IMR-90 (cell line): ENCODE data around the gene GCLC. TPM values are rescaled to one million over a fixed set of nuclear protein-coding genes. Genes with fewer than 3 reads are reported as not detected.
A peak's percentile ranks its signal among the peaks of the same experiment; 100 is the strongest.

Experiments
- ATAC-seq: fragments of 200-7000 bp; cut with Tn5 transposase; 2 replicates; pipeline ENCODE4 v1.9.1; 2020; ENCODE audit warnings: low read depth, mild to moderate bottlenecking, moderate library complexity
- BruUV-seq: library from RNA; stranded (reverse); fragments of 400-500 nt; replicated peaks from 2 replicates; lab custom pipeline; 2021; lab: Mats Ljungman, UMichigan
- CTCF ChIA-PET: fragments of 300-600 bp; formaldehyde crosslinking; extraction: SDS; loops from one replicate; lab custom pipeline; 2021; ENCODE audit warnings: antibody characterized with exemption; lab: Yijun Ruan, JAX
- POLR2A ChIA-PET: fragments of 300-600 bp; sonication (Branson Sonifier 250); formaldehyde crosslinking; loops from one replicate; lab custom pipeline; 2022; ENCODE audit warnings: antibody characterized with exemption; ENCODE audit not compliant: unreplicated experiment; lab: Charles Lee
- DNase-seq: peaks from one replicate; pipeline ENCODE4 v3.0.0; 2013
- H2AFZ ChIP-seq: replicated peaks from 2 replicates; pipeline ENCODE3; 2013; ENCODE audit warnings: low read length, mild to moderate bottlenecking; ENCODE audit not compliant: poor library complexity
- H2AK5ac ChIP-seq: 2 replicates; pipeline ENCODE4 v1.6.1; 2013; ENCODE audit warnings: low read depth, low read length, inconsistent platforms
- H2AK9ac ChIP-seq: replicated peaks from 2 replicates; pipeline ENCODE3; 2013; ENCODE audit warnings: mild to moderate bottlenecking, low read depth, low read length, moderate library complexity; ENCODE audit not compliant: poor library complexity
- H2BK120ac ChIP-seq: 2 replicates; pipeline ENCODE4 v1.6.1; 2013; ENCODE audit warnings: low read depth, low read length, inconsistent platforms
- H2BK15ac ChIP-seq: 3 replicates; pipeline ENCODE4 v1.6.1; 2013; ENCODE audit warnings: low read depth, low read length, inconsistent platforms
- H2BK20ac ChIP-seq: 2 replicates; pipeline ENCODE4 v1.6.1; 2013; ENCODE audit warnings: low read depth, mild to moderate bottlenecking, inconsistent platforms, low read length, moderate library complexity
- H2BK5ac ChIP-seq: 2 replicates; pipeline ENCODE4 v1.6.1; 2013; ENCODE audit warnings: mild to moderate bottlenecking, low read depth, low read length, inconsistent platforms; ENCODE audit not compliant: poor library complexity, severe bottlenecking
- H3K14ac ChIP-seq: replicated peaks from 2 replicates; pipeline ENCODE4 v1.6.1; 2013; ENCODE audit warnings: low read depth, low read length, inconsistent platforms
- H3K18ac ChIP-seq: 2 replicates; pipeline ENCODE4 v1.6.1; 2013; ENCODE audit warnings: low read depth, low read length, control low read depth
- H3K23ac ChIP-seq: 2 replicates; pipeline ENCODE4 v1.6.1; 2013; ENCODE audit warnings: low read depth, low read length, inconsistent platforms
- H3K27ac ChIP-seq: 2 replicates; pipeline ENCODE4 v1.5.1; 2013; ENCODE audit warnings: mild to moderate bottlenecking, control low read depth, low read length; ENCODE audit not compliant: insufficient read depth
- H3K27me3 ChIP-seq: 2 replicates; pipeline ENCODE4 v1.6.1; 2013; ENCODE audit warnings: low read length; ENCODE audit not compliant: control insufficient read depth, insufficient read depth
- H3K36me3 ChIP-seq: 2 replicates; pipeline ENCODE4 v1.6.1; 2013; ENCODE audit warnings: low read length, mixed read lengths; ENCODE audit not compliant: control insufficient read depth, insufficient read depth
- H3K4ac ChIP-seq: 2 replicates; pipeline ENCODE4 v1.6.1; 2013; ENCODE audit warnings: low read depth, low read length, inconsistent platforms
- H3K4me1 ChIP-seq: 2 replicates; pipeline ENCODE4 v1.6.1; 2013; ENCODE audit warnings: low read length, mixed read lengths; ENCODE audit not compliant: control insufficient read depth, insufficient read depth
- H3K4me2 ChIP-seq: 2 replicates; pipeline ENCODE4 v1.6.1; 2013; ENCODE audit warnings: low read depth, mild to moderate bottlenecking, control low read depth, low read length, moderate library complexity
- H3K4me3 ChIP-seq: 2 replicates; pipeline ENCODE4 v1.5.1; 2013; ENCODE audit warnings: low read depth, mild to moderate bottlenecking, control low read depth, low read length, moderate library complexity; ENCODE audit not compliant: insufficient read depth
- H3K56ac ChIP-seq: 2 replicates; pipeline ENCODE4 v1.6.1; 2013; ENCODE audit warnings: low read length, inconsistent platforms; ENCODE audit not compliant: insufficient read depth; ENCODE audit errors: extremely low read depth
- H3K79me1 ChIP-seq, 2 experiments: 2 replicates each; pipeline ENCODE4 v1.6.1; 2013; ENCODE audit warnings: low read length in 2 of 2, inconsistent platforms in 1 of 2, low read depth in 1 of 2
- H3K9ac ChIP-seq: 2 replicates; pipeline ENCODE4 v1.6.1; 2013; ENCODE audit warnings: low read depth, low read length, control low read depth
- H3K9me1 ChIP-seq: 2 replicates; pipeline ENCODE4 v1.6.1; 2013; ENCODE audit warnings: low read length, inconsistent platforms; ENCODE audit not compliant: insufficient read depth
- H3K9me3 ChIP-seq: 2 replicates; pipeline ENCODE4 v1.6.1; 2013; ENCODE audit warnings: low read length; ENCODE audit not compliant: control insufficient read depth, insufficient read depth
- H4K20me1 ChIP-seq: 2 replicates; pipeline ENCODE4 v1.6.1; 2013; ENCODE audit warnings: low read length, inconsistent platforms; ENCODE audit not compliant: insufficient read depth
- H4K5ac ChIP-seq: 2 replicates; pipeline ENCODE4 v1.6.1; 2013; ENCODE audit warnings: mild to moderate bottlenecking, low read depth, low read length, control low read depth
- H4K8ac ChIP-seq, 2 experiments: 2 replicates each; pipeline ENCODE4 v1.6.1; 2013; ENCODE audit warnings: low read depth in 2 of 2, low read length in 2 of 2, control low read depth in 1 of 2, inconsistent platforms in 1 of 2
- H4K91ac ChIP-seq: 2 replicates; pipeline ENCODE4 v1.6.1; 2013; ENCODE audit warnings: low read depth, low read length, inconsistent platforms; ENCODE audit not compliant: insufficient read depth
- BHLHE40 ChIP-seq: fragments of 150-350 bp; IDR thresholded peaks from 2 replicates; pipeline ENCODE4 v1.6.1; 2016; ENCODE audit warnings: mild to moderate bottlenecking, low read depth, low read length
- CEBPB ChIP-seq: IDR thresholded peaks from 2 replicates; pipeline ENCODE4 v1.6.1; 2012; ENCODE audit warnings: low read depth, low read length, improper control_type of control experiment
- CHD1 ChIP-seq: IDR thresholded peaks from 2 replicates; pipeline ENCODE4 v1.6.1; 2012; ENCODE audit warnings: low read depth, low read length, improper control_type of control experiment
- CTCF ChIP-seq: conservative IDR thresholded peaks from 2 replicates; pipeline ENCODE4 v1.5.1; 2012; ENCODE audit warnings: mild to moderate bottlenecking, low read depth, low read length, improper control_type of control experiment
- ELK1 ChIP-seq: fragments of 150-350 bp; IDR thresholded peaks from 2 replicates; pipeline ENCODE4 v1.6.1; 2016; ENCODE audit warnings: low read depth, mild to moderate bottlenecking, low read length, moderate library complexity, borderline replicate concordance
- FOS ChIP-seq: fragments of 150-350 bp; IDR thresholded peaks from 2 replicates; pipeline ENCODE4 v1.6.1; 2016; ENCODE audit warnings: low read depth, low read length
- MAFK ChIP-seq: IDR thresholded peaks from 2 replicates; pipeline ENCODE4 v1.6.1; 2012; ENCODE audit warnings: low read depth, low read length, improper control_type of control experiment
- MAZ ChIP-seq: IDR thresholded peaks from 2 replicates; pipeline ENCODE4 v1.6.1; 2012; ENCODE audit warnings: low read depth, mild to moderate bottlenecking, low read length, improper control_type of control experiment, moderate library complexity, borderline replicate concordance
- MXI1 ChIP-seq: IDR thresholded peaks from 2 replicates; pipeline ENCODE4 v1.6.1; 2012; ENCODE audit warnings: low read depth, mild to moderate bottlenecking, low read length, moderate library complexity, borderline replicate concordance
- NFE2L2 ChIP-seq: fragments of 150-350 bp; IDR thresholded peaks from 2 replicates; pipeline ENCODE4 v1.6.1; 2016; ENCODE audit warnings: low read depth, mild to moderate bottlenecking, low read length
- POLR2A ChIP-seq: IDR thresholded peaks from 2 replicates; pipeline ENCODE4 v1.6.1; 2012; ENCODE audit warnings: mild to moderate bottlenecking, low read depth, low read length
- RAD21 ChIP-seq: IDR thresholded peaks from 2 replicates; pipeline ENCODE4 v1.6.1; 2012; ENCODE audit warnings: low read length, improper control_type of control experiment
- RCOR1 ChIP-seq: IDR thresholded peaks from 2 replicates; pipeline ENCODE4 v1.6.1; 2012; ENCODE audit warnings: mild to moderate bottlenecking, low read length, improper control_type of control experiment; ENCODE audit not compliant: insufficient replicate concordance
- RFX5 ChIP-seq: IDR thresholded peaks from 2 replicates; pipeline ENCODE4 v1.8.0; 2012; ENCODE audit warnings: low read depth, mild to moderate bottlenecking, low read length, moderate library complexity
- SMC3 ChIP-seq: fragments of 150-350 bp; IDR thresholded peaks from 2 replicates; pipeline ENCODE4 v1.6.1; 2016; ENCODE audit warnings: low read depth, mild to moderate bottlenecking, antibody characterized with exemption, low read length, moderate library complexity
- WGBS, 2 experiments: methylation state at CpG; one replicate each; pipeline versions ENCODE4 v1.1.5 to v1.1.7; 2013; ENCODE audit warnings: missing lambda C conversion rate in 2 of 2; ENCODE audit not compliant: insufficient read length in 1 of 2; ENCODE audit errors: extremely low coverage in 2 of 2; 5-methylcytosine and 5-hydroxymethylcytosine counted together
- dilution Hi-C: fragments of 300-500 bp; cut with HindIII; formaldehyde crosslinking; loops from one replicate; pipeline ENCODE4 v1.14.3; 2018; ENCODE audit warnings: low sequenced_read_pairs; ENCODE audit not compliant: unreplicated experiment
- in situ Hi-C: fragments of 300-500 bp; cut with MboI; formaldehyde crosslinking; loops from 3 replicates; pipeline ENCODE4 v1.14.3; 2019; ENCODE audit warnings: low sequenced_read_pairs, inconsistent platforms, mixed read lengths
- intact Hi-C: fragments of 100-400 bp; cut with micrococcal nuclease; formaldehyde crosslinking; loops from 2 replicates; pipeline ENCODE4 v1.10.0; 2022
- polyA plus RNA-seq, 3 experiments: library from polyadenylated mRNA; depleted of rRNA; stranded (reverse); fragments of >200 nt; gene quantifications; 2 replicates each; pipeline ENCODE4 v1.2.3, GENCODE V29; 2012; ENCODE audit warnings: low replicate concordance in 1 of 3
- total RNA-seq: library from RNA; depleted of rRNA; stranded (reverse); fragments of >200 nt; gene quantifications from 2 replicates; pipeline ENCODE4 v1.2.3, GENCODE V29; 2012
- TF ChIP-seq, protein P1 (sequence below): fragments of 150-350 bp; IDR thresholded peaks from 2 replicates; pipeline ENCODE4 v1.6.1; 2017; ENCODE audit warnings: mild to moderate bottlenecking, antibody characterized with exemption, low read length, low read depth

Gene GCLC
- total and polyA plus RNA-seq, 2 of the 4 experiments (the other 2 are of a cell fraction), result 14.2 to 24.2 TPM

GRCh38 chr6:53466257-53466656, 78.6 kb downstream of the GCLC start:
- Histone ChIP-seq H4K91ac (no peak overlapping the region), H2BK15ac (no peak overlapping the region), H3K18ac (no peak overlapping the region), H2AFZ (no peak overlapping the region), H4K8ac (peak overlapping the region in 1 of 2 experiments; percentile 17; a peak in 1 of 4 replicates), H3K4me1 (peaks cover 8% of the 10 kb centered on the region; the same call in 1 of the 2 replicates), H3K23ac (no peak overlapping the region), H3K9me3 (no peaks in the 10 kb centered on the region), H3K14ac (no peak overlapping the region), H2AK9ac (no peak overlapping the region), H3K36me3 (no peaks in the 10 kb centered on the region), H4K5ac (peak overlapping the region; percentile 7), H4K20me1 (no peaks in the 10 kb centered on the region), H3K9ac (no peak overlapping the region), H3K4ac (no peak overlapping the region), H3K4me3 (no peak overlapping the region), H3K27ac (peak overlapping the region; percentile 43; the same call in 1 of the 2 replicates), H3K27me3 (peaks cover 1% of the 10 kb centered on the region; the same call in 1 of the 2 replicates), H3K4me2 (0 out of 2 replicates have a peak overlapping the region, but pooled peaks have one; percentile 20), H3K79me1 (no peaks in the 10 kb centered on the region), H2BK5ac (no peak overlapping the region), H3K56ac (no peak overlapping the region), H2BK120ac (no peak overlapping the region), H2AK5ac (no peak overlapping the region), H3K9me1 (0 out of 2 replicates have a peak, but pooled peaks cover 9% of the 10 kb centered on the region), H2BK20ac (no peak overlapping the region)
- in situ Hi-C loops, result no loop called here
- ChIA-PET CTCF (interaction anchor here (1.7 kb wide), 1 partner anchor 294 kb away, joined by 4 read pairs; no protein-coding TSS in a partner anchor), POLR2A (no interaction called here)
- TF ChIP-seq CEBPB (no peak), CTCF (no peak), MAZ (no peak), FOS (no peak), BHLHE40 (no peak), SMC3 (no peak), ELK1 (no peak), POLR2A (no peak), RCOR1 (no peak), MAFK (no peak), CHD1 (no peak), RAD21 (no peak), NFE2L2 (no peak), RFX5 (no peak), MXI1 (no peak)
- TF ChIP-seq, protein P1, sequence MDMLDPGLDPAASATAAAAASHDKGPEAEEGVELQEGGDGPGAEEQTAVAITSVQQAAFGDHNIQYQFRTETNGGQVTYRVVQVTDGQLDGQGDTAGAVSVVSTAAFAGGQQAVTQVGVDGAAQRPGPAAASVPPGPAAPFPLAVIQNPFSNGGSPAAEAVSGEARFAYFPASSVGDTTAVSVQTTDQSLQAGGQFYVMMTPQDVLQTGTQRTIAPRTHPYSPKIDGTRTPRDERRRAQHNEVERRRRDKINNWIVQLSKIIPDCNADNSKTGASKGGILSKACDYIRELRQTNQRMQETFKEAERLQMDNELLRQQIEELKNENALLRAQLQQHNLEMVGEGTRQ, result no peak
- ATAC-seq (peak; percentile 70), DNase-seq (peak; percentile 23)
- WGBS, 2 experiments, result no CpG with 5 or more reads among the region's 1 CpG
- dilution Hi-C loops, result no loop called here
- intact Hi-C loops, result no loop called here
- BruUV-seq, result no TSS peak
